Astrocyte of the spinal cord (primary cell): ENCODE data around the gene SORCS2.

Source experiments
- DNase-seq: peaks from one replicate; pipeline ENCODE4 v3.0.0; 2011; ENCODE audit warnings: low read depth, low spot score
- H3K4me3 ChIP-seq: 2 replicates; pipeline ENCODE4 v1.5.1; 2011; ENCODE audit warnings: low read depth, mild to moderate bottlenecking, low read length, moderate library complexity
- CTCF ChIP-seq: IDR thresholded peaks from 2 replicates; pipeline ENCODE4 v1.5.1; 2012; ENCODE audit warnings: low read depth, mild to moderate bottlenecking, low read length, inconsistent platforms
- in situ Hi-C: cut with HindIII; loops from 2 replicates; pipeline ENCODE4 v1.10.0; 2017; ENCODE audit warnings: low sequenced_read_pairs

The SORCS2 gene

GRCh38 chr4:7733201-7733600, 540.9 kb downstream of the SORCS2 start:
- no peak for TF ChIP-seq CTCF
- DNase-seq, result no peak
- in situ Hi-C loops, result no loop called here
- H3K4me3 ChIP-seq, result no peak overlapping the region

- no peak for TF ChIP-seq CTCF
- DNase-seq, result no peak
- in situ Hi-C loops, result no loop called here
- no peak overlapping the region for H3K4me3 ChIP-seq
Observed at GRCh38 chr4:7733801-7734650, 541.7 kb downstream of the SORCS2 start.

- in situ Hi-C loops, result no loop called here
- no peak overlapping the region for H3K4me3 ChIP-seq
- no peak for DNase-seq
- no peak for TF ChIP-seq CTCF
Observed at GRCh38 chr4:7734651-7735260, 542.4 kb downstream of the SORCS2 start.

GRCh38 chr4:7735395-7735794, 543.1 kb downstream of the SORCS2 start:
- in situ Hi-C loops, result no loop called here
- H3K4me3 ChIP-seq, result no peak overlapping the region
- no peak for DNase-seq
- no peak for TF ChIP-seq CTCF

GRCh38 chr4:7735961-7736360, 543.6 kb downstream of the SORCS2 start:
- DNase-seq, result no peak
- in situ Hi-C loops, result no loop called here
- no peak for TF ChIP-seq CTCF
- H3K4me3 ChIP-seq, result no peak overlapping the region

GRCh38 chr4:7736436-7737267, 544.3 kb downstream of the SORCS2 start:
- no peak overlapping the region for H3K4me3 ChIP-seq
- no peak for TF ChIP-seq CTCF
- in situ Hi-C loops, result no loop called here
- DNase-seq, result peak; percentile 21
